Lung (tissue), 12 donors: ENCODE results near the gene NUDT22. TPM values are rescaled to one million over a fixed set of nuclear protein-coding genes. Genes with fewer than 3 reads are reported as not detected.
A peak's percentile ranks its signal among the peaks of the same experiment; 100 is the strongest.

Experiments used
- ATAC-seq: fragments of 200-7000 bp; cut with Tn5 transposase; one replicate; pipeline ENCODE4 v1.9.1; 2020; ENCODE audit warnings: moderate number of reproducible peaks; ENCODE audit not compliant: insufficient read depth, low FRiP score
- DNase-seq, 3 donors: peaks; one replicate each; pipeline ENCODE4 v3.0.0-alpha.2; 2013 to 2017
- H3K27ac ChIP-seq, 2 donors: one replicate each; pipeline ENCODE4 v1.5.1; 2013; ENCODE audit warnings: mild to moderate bottlenecking in 2 of 2, moderate library complexity in 2 of 2, control low read depth in 1 of 2, inconsistent platforms in 1 of 2, low read depth in 1 of 2, low read length in 1 of 2
- H3K27me3 ChIP-seq, 3 donors: one replicate each; pipeline ENCODE4 v1.5.1; 2013; ENCODE audit warnings: low read length in 2 of 3; ENCODE audit not compliant: control insufficient read depth in 3 of 3, insufficient read depth in 3 of 3
- H3K36me3 ChIP-seq, 4 donors: one replicate each; pipeline ENCODE4 v1.5.1; 2013; ENCODE audit warnings: low read length in 4 of 4, mild to moderate bottlenecking in 1 of 4, moderate library complexity in 1 of 4; ENCODE audit not compliant: control insufficient read depth in 4 of 4, insufficient read depth in 4 of 4
- H3K4me1 ChIP-seq, 5 donors: one replicate each; pipeline ENCODE4 v1.5.1; 2013; ENCODE audit warnings: low read length in 5 of 5, mild to moderate bottlenecking in 2 of 5, moderate library complexity in 1 of 5; ENCODE audit not compliant: control insufficient read depth in 5 of 5, insufficient read depth in 5 of 5
- H3K4me3 ChIP-seq: one replicate; pipeline ENCODE4 v1.5.1; 2013; ENCODE audit warnings: mild to moderate bottlenecking, control low read depth, moderate library complexity
- H3K9ac ChIP-seq, 2 donors: one replicate each; pipeline ENCODE4 v1.5.1; 2013; ENCODE audit warnings: low read length in 2 of 2, control low read depth in 1 of 2; ENCODE audit not compliant: insufficient read depth in 1 of 2
- H3K9me3 ChIP-seq, 4 donors: one replicate each; pipeline ENCODE4 v1.5.1; 2013; ENCODE audit warnings: low read length in 3 of 4, mild to moderate bottlenecking in 1 of 4, moderate library complexity in 1 of 4; ENCODE audit not compliant: control insufficient read depth in 4 of 4, insufficient read depth in 3 of 4
- CTCF ChIP-seq: IDR thresholded peaks from 2 replicates; pipeline ENCODE4 v1.5.1; 2012; ENCODE audit warnings: mild to moderate bottlenecking; ENCODE audit errors: control extremely low read depth, extremely low read depth
- WGBS, 2 donors: extraction: QIAGEN DNeasy Blood & Tissue Kit; methylation state at CpG; one replicate each; pipeline ENCODE4 v1.1.7; 2013; 5-methylcytosine and 5-hydroxymethylcytosine counted together
- polyA plus RNA-seq, 2 donors: library from polyadenylated mRNA; stranded (reverse); fragments of 200-250 nt; gene quantifications; one replicate each; pipeline ENCODE4 v1.2.1, GENCODE V29; 2013
- total RNA-seq, 2 donors: library from RNA; depleted of rRNA in 1 of 2; stranded (reverse); fragments of >200 nt in 1 of 2; gene quantifications; one replicate each; pipeline ENCODE4 v1.2.1, GENCODE V29; 2014 to 2021
- donor health status: control.
- donor health status: control.
- donor health status: Bipolar disorder and iron deficiency.
- donor health status: healthy.
- donor health status: DM: yes; HTN: yes; CAD: no.

The NUDT22 gene
- total and polyA plus RNA-seq, 4 donors = 23.7 to 90.2 (median 64.9) TPM

- peak within 1 kb of the TSS; percentile 55 to 78 for H3K9ac ChIP-seq
- no peaks in the 10 kb centered on the region for H3K27me3 ChIP-seq
- H3K36me3 ChIP-seq = no peaks in the 10 kb centered on the region
- peak within 1 kb of the TSS; percentile 90 to 95 for H3K27ac ChIP-seq
- peak within 1 kb of the TSS; percentile 37 for H3K4me3 ChIP-seq
- H3K9me3 ChIP-seq = no peaks in the 10 kb centered on the region
- ATAC-seq (peak; percentile 51), DNase-seq (peak; percentile 94 to 96 (median 95))
- 0 to 1% methylated on average over 62 of the region's 62 CpGs for WGBS, 2 donors
- H3K4me1 ChIP-seq = peaks cover 0 to 43% (median 9%) of the 10 kb centered on the region in 5 donors
- TF ChIP-seq CTCF = no peak
Observed at GRCh38 chr11:64230171-64230984, 4.3 kb downstream of the NUDT22 start, which contains the start of gene DNAJC4. Gene DNAJC4 (plus strand): TSS chr11:64230548. CDS start chr11:64230855, 307 bp downstream.

GRCh38 chr11:64230985-64231365 is 4.9 kb downstream of the NUDT22 start:
- Histone ChIP-seq H3K36me3 (no peaks in the 10 kb centered on the region), H3K27me3 (no peaks in the 10 kb centered on the region), H3K9ac (peak overlapping the region; percentile 55 to 69), H3K27ac (peak overlapping the region; percentile 90 to 95), H3K4me3 (peak overlapping the region; percentile 37), H3K4me1 (peaks cover 0 to 43% (median 9%) of the 10 kb centered on the region in 5 donors), H3K9me3 (no peaks in the 10 kb centered on the region)
- DNase-seq (peak in 1 of 3 donors; percentile 28), ATAC-seq (no peak)
- TF ChIP-seq CTCF = no peak
- WGBS, 2 donors = 5 to 8% methylated on average over 8 of the region's 8 CpGs

GRCh38 chr11:64231546-64231945 is 5.5 kb downstream of the NUDT22 start:
- peaks cover 0 to 41% (median 9%) of the 10 kb centered on the region in 5 donors for H3K4me1 ChIP-seq
- H3K9ac ChIP-seq = no peak overlapping the region
- H3K36me3 ChIP-seq = no peaks in the 10 kb centered on the region
- ATAC-seq (no peak), DNase-seq (no peak)
- H3K27me3 ChIP-seq = no peaks in the 10 kb centered on the region
- no peak overlapping the region for H3K4me3 ChIP-seq
- H3K9me3 ChIP-seq = no peaks in the 10 kb centered on the region
- 82 to 88% methylated on average over 7 of the region's 7 CpGs for WGBS, 2 donors
- no peak for TF ChIP-seq CTCF
- H3K27ac ChIP-seq = peak overlapping the region in 1 of 2 donors; percentile 44
